K562 (cell line): Measurements from ENCODE around the gene APOO.

ENCODE experiments used
- GTF2E2 ChIP-seq: fragments of 200-800 bp; sonication (Bioruptor generic); IDR thresholded peaks from 2 replicates; pipeline ENCODE4 v1.6.1; 2016; ENCODE audit warnings: missing genetic modification characterization, missing compliant biosample characterization
- KAT7 ChIP-seq: sonication (generic); formaldehyde crosslinking; IDR thresholded peaks from 2 replicates; pipeline ENCODE4 v1.8.0; 2022; ENCODE audit warnings: missing genetic modification reagents, mild to moderate bottlenecking, borderline replicate concordance
- NFRKB ChIP-seq: fragments of 450-650 bp; IDR thresholded peaks from 2 replicates; pipeline ENCODE4 v1.6.1; 2016; ENCODE audit warnings: low read depth
- POLR2A ChIP-seq: fragments of 450-650 bp; conservative IDR thresholded peaks from 2 replicates; pipeline ENCODE4 v1.6.1; 2016
- TAF1 ChIP-seq: IDR thresholded peaks from 2 replicates; pipeline ENCODE4 v1.6.1; 2011; ENCODE audit warnings: mild to moderate bottlenecking, low read length, moderate library complexity; ENCODE audit not compliant: insufficient read depth, control insufficient read depth, severe bottlenecking; ENCODE audit errors: extremely low read depth
- ZNF785 ChIP-seq: fragments of 250-450 bp; sonication (Bioruptor Pico); IDR thresholded peaks from 2 replicates; pipeline ENCODE4 v1.4.0; 2020; ENCODE audit warnings: mild to moderate bottlenecking
- TF ChIP-seq, protein P1 (sequence below), 3 experiments: IDR thresholded peaks in 2 of 3; conservative IDR thresholded peaks in 1 of 3; 2 replicates each; pipeline ENCODE4 v1.5.1; 2011 to 2012; ENCODE audit warnings: low read length in 3 of 3, mild to moderate bottlenecking in 3 of 3, control low read depth in 2 of 3, improper control_type of control experiment in 1 of 3, inconsistent platforms in 1 of 3, low read depth in 1 of 3, mixed read lengths in 1 of 3, moderate library complexity in 1 of 3; ENCODE audit not compliant: insufficient read depth in 2 of 3
- TF ChIP-seq, protein P2 (sequence below): fragments of 250-450 bp; sonication (Bioruptor Pico); IDR thresholded peaks from 2 replicates; pipeline ENCODE4 v1.5.0; 2020; ENCODE audit warnings: mild to moderate bottlenecking, borderline replicate concordance
- TF ChIP-seq, protein P3 (sequence below): fragments of 250-450 bp; sonication (Bioruptor Pico); IDR thresholded peaks from 2 replicates; pipeline ENCODE4 v1.8.0; 2021; ENCODE audit warnings: borderline replicate concordance, mild to moderate bottlenecking, moderate library complexity; ENCODE audit not compliant: poor library complexity, severe bottlenecking

DNA sequence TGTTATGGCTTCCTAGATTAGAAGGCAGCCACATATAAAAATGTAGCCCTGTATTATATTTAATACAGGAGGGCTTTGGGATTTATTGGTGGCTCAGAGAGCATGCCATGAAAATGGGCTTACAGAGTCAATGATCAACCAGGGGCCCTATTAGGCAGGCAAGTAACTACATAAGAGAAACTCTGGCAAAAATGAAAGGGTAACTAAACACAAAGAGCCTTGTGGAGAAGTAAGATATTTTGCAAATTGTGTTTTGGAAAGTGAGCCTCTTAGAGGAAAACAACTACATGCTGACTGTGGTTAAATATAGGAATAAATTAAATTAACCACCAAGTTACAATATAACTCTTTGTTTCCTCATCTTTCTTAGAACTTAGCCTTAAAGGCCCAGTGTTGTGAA is 119.2 kb downstream of the APOO start:
- TF ChIP-seq ZNF785: no peak
- TF ChIP-seq, protein P1, sequence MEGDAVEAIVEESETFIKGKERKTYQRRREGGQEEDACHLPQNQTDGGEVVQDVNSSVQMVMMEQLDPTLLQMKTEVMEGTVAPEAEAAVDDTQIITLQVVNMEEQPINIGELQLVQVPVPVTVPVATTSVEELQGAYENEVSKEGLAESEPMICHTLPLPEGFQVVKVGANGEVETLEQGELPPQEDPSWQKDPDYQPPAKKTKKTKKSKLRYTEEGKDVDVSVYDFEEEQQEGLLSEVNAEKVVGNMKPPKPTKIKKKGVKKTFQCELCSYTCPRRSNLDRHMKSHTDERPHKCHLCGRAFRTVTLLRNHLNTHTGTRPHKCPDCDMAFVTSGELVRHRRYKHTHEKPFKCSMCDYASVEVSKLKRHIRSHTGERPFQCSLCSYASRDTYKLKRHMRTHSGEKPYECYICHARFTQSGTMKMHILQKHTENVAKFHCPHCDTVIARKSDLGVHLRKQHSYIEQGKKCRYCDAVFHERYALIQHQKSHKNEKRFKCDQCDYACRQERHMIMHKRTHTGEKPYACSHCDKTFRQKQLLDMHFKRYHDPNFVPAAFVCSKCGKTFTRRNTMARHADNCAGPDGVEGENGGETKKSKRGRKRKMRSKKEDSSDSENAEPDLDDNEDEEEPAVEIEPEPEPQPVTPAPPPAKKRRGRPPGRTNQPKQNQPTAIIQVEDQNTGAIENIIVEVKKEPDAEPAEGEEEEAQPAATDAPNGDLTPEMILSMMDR (IDR thresholded peaks at IDR 0.05 in 2 of 3, conservative IDR thresholded peaks at IDR 0.05 in 1 of 3; ENCODE audit: insufficient read depth in 2 of 3, low read depth in 1 of 3, low read length in 3 of 3): no peak
- no peak for TF ChIP-seq NFRKB
- TF ChIP-seq KAT7 (CRISPR knock-in tag): no peak
- no peak for TF ChIP-seq GTF2E2 (tag)
- no peak for TF ChIP-seq TAF1
- TF ChIP-seq, protein P2, sequence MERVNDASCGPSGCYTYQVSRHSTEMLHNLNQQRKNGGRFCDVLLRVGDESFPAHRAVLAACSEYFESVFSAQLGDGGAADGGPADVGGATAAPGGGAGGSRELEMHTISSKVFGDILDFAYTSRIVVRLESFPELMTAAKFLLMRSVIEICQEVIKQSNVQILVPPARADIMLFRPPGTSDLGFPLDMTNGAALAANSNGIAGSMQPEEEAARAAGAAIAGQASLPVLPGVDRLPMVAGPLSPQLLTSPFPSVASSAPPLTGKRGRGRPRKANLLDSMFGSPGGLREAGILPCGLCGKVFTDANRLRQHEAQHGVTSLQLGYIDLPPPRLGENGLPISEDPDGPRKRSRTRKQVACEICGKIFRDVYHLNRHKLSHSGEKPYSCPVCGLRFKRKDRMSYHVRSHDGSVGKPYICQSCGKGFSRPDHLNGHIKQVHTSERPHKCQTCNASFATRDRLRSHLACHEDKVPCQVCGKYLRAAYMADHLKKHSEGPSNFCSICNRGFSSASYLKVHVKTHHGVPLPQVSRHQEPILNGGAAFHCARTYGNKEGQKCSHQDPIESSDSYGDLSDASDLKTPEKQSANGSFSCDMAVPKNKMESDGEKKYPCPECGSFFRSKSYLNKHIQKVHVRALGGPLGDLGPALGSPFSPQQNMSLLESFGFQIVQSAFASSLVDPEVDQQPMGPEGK (CRISPR knock-in tag): no peak
- TF ChIP-seq, protein P3, sequence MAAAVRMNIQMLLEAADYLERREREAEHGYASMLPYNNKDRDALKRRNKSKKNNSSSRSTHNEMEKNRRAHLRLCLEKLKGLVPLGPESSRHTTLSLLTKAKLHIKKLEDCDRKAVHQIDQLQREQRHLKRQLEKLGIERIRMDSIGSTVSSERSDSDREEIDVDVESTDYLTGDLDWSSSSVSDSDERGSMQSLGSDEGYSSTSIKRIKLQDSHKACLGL: no peak
- no peak for TF ChIP-seq POLR2A
